Activated CD8-positive, alpha-beta memory T cell treated with anti-CD3 and anti-CD28 coated beads, Interleukin-2, amount 10 ng/mL, durations not matched to agents 7 days and 5 days (primary cell): ENCODE data around the gene APOL2. TPM values are rescaled to one million over a fixed set of nuclear protein-coding genes. Genes with fewer than 3 reads are reported as not detected.
"Not testable (repeated sequence)": the region's sequence is repeated elsewhere in the genome, so short reads cannot be mapped to it uniquely, and the experiment has no call there.

ENCODE experiments used
- ATAC-seq: fragments of 150-1000 bp; cut with Tn5 transposase; one replicate; pipeline ENCODE4 v1.10.0; 2021; ENCODE audit warnings: moderate library complexity
- CTCF ChIA-PET: fragments of 350-600 bp; sonication (Branson Sonifier 250); formaldehyde crosslinking; loops from one replicate; lab custom pipeline; 2021; ENCODE audit warnings: antibody characterized with exemption; lab: Charles Lee
- DNase-seq: peaks from one replicate; pipeline ENCODE4 v3.0.0-alpha.2; 2020
- H3K27ac Mint-ChIP-seq: one replicate; pipeline ENCODE4 v1.8.0; 2021; ENCODE audit warnings: mild to moderate bottlenecking, mixed read lengths
- H3K27me3 Mint-ChIP-seq: one replicate; pipeline ENCODE4 v1.8.0; 2021; ENCODE audit warnings: mixed read lengths
- H3K36me3 Mint-ChIP-seq: one replicate; pipeline ENCODE4 v1.8.0; 2021; ENCODE audit warnings: mild to moderate bottlenecking, mixed read lengths
- H3K4me1 Mint-ChIP-seq: one replicate; pipeline ENCODE4 v1.8.0; 2021; ENCODE audit warnings: mixed read lengths
- H3K4me3 Mint-ChIP-seq: one replicate; pipeline ENCODE4 v1.8.0; 2021; ENCODE audit warnings: mild to moderate bottlenecking, moderate library complexity, mixed read lengths
- H3K9me3 Mint-ChIP-seq: one replicate; pipeline ENCODE4 v1.8.0; 2022; ENCODE audit warnings: low read depth, mixed read lengths
- total RNA-seq, 2 experiments: library from RNA; stranded (reverse); gene quantifications; one replicate each; pipeline ENCODE4 v1.2.3, GENCODE V29; 2021

APOL2 gene
- total RNA-seq, 2 experiments from 2014 or later: 82.6 to 86.4 TPM

GRCh38 chr22:36222887-36223450 lies 16.4 kb downstream of the APOL2 start:
- H3K4me3 Mint-ChIP-seq: no peak overlapping the region
- CTCF ChIA-PET: interaction anchor here (1.2 to 7.3 kb wide), 3 partner anchors 19 to 31 kb away, joined by 3 to 54 read pairs (median 6); no protein-coding TSS in a partner anchor
- H3K27ac Mint-ChIP-seq: no peak overlapping the region
- DNase-seq: no peak
- peaks cover 18% of the 10 kb centered on the region for H3K4me1 Mint-ChIP-seq
- peaks cover 15% of the 10 kb centered on the region for H3K36me3 Mint-ChIP-seq
- no peak for ATAC-seq
- peaks cover 25% of the 10 kb centered on the region for H3K27me3 Mint-ChIP-seq
- no peaks in the 10 kb centered on the region for H3K9me3 Mint-ChIP-seq

- Mint-ChIP-seq H3K4me3 (peak overlapping the region; percentile 29), H3K27ac (no peak overlapping the region), H3K27me3 (peaks cover 33% of the 10 kb centered on the region), H3K4me1 (peaks cover 10% of the 10 kb centered on the region), H3K36me3 (peaks cover 7% of the 10 kb centered on the region), H3K9me3 (no peaks in the 10 kb centered on the region)
- ATAC-seq: peak; percentile 91
- peak; percentile 68 for DNase-seq
- CTCF ChIA-PET: interaction anchor here (0.7 to 7.3 kb wide), 6 partner anchors 15 to 30 kb away, joined by 3 to 54 read pairs (median 6); partner anchors contain the start of gene APOL2
Observed at GRCh38 chr22:36221799-36222751, 17.3 kb downstream of the APOL2 start.

- Mint-ChIP-seq H3K27ac (no peak overlapping the region), H3K27me3 (peaks cover 46% of the 10 kb centered on the region), H3K36me3 (no peaks in the 10 kb centered on the region), H3K4me1 (peaks cover 10% of the 10 kb centered on the region), H3K4me3 (no peak overlapping the region), H3K9me3 (no peaks in the 10 kb centered on the region)
- DNase-seq (no peak), ATAC-seq (no peak)
- CTCF ChIA-PET: interaction anchor here (1.0 to 7.3 kb wide), 3 partner anchors 10 to 25 kb away, joined by 3 to 54 read pairs (median 5); no protein-coding TSS in a partner anchor
Observed at GRCh38 chr22:36220451-36220921, 18.8 kb downstream of the APOL2 start.

GRCh38 chr22:36218648-36219193 lies 20.6 kb downstream of the APOL2 start:
- Mint-ChIP-seq H3K27me3 (peaks cover 62% of the 10 kb centered on the region), H3K4me1 (peaks cover 10% of the 10 kb centered on the region), H3K36me3 (no peaks in the 10 kb centered on the region), H3K4me3 (no peak overlapping the region), H3K9me3 (no peaks in the 10 kb centered on the region), H3K27ac (no peak overlapping the region)
- DNase-seq: no peak
- ATAC-seq: no peak
- CTCF ChIA-PET: interaction anchor here (1.5 to 7.3 kb wide), 2 partner anchors 23 to 59 kb away, joined by 3 to 54 read pairs; no protein-coding TSS in a partner anchor

GRCh38 chr22:36215981-36216380 lies 23.3 kb downstream of the APOL2 start:
- no peaks in the 10 kb centered on the region for H3K36me3 Mint-ChIP-seq
- peaks cover 86% of the 10 kb centered on the region for H3K27me3 Mint-ChIP-seq
- H3K27ac Mint-ChIP-seq: no peak overlapping the region
- no peak for DNase-seq
- H3K4me1 Mint-ChIP-seq: peaks cover 9% of the 10 kb centered on the region
- H3K9me3 Mint-ChIP-seq: no peaks in the 10 kb centered on the region
- CTCF ChIA-PET: interaction anchor here (1.0 to 7.3 kb wide), 6 partner anchors 8 to 150 kb away, joined by 3 to 54 read pairs (median 8); partner anchors contain the start of gene APOL2
- ATAC-seq: no peak
- H3K4me3 Mint-ChIP-seq: no peak overlapping the region

GRCh38 chr22:36213586-36213985 lies 25.7 kb downstream of the APOL2 start:
- DNase-seq: no peak
- peaks cover 22% of the 10 kb centered on the region for H3K4me1 Mint-ChIP-seq
- CTCF ChIA-PET: interaction anchor here (1.0 kb wide), 1 partner anchor 26 kb away, joined by 3 read pairs; the partner anchor contains the start of gene APOL2
- no peak for ATAC-seq
- no peak overlapping the region for H3K27ac Mint-ChIP-seq
- H3K27me3 Mint-ChIP-seq: peaks cover 77% of the 10 kb centered on the region
- H3K36me3 Mint-ChIP-seq: peaks cover 7% of the 10 kb centered on the region
- no peaks in the 10 kb centered on the region for H3K9me3 Mint-ChIP-seq
- H3K4me3 Mint-ChIP-seq: no peak overlapping the region

GRCh38 chr22:36212901-36213300 lies 26.4 kb downstream of the APOL2 start:
- DNase-seq: no peak
- ATAC-seq: no peak
- Mint-ChIP-seq H3K36me3 (peaks cover 7% of the 10 kb centered on the region), H3K27me3 (peaks cover 70% of the 10 kb centered on the region), H3K4me3 (no peak overlapping the region), H3K9me3 (no peaks in the 10 kb centered on the region), H3K27ac (no peak overlapping the region), H3K4me1 (peaks cover 29% of the 10 kb centered on the region)
- CTCF ChIA-PET: interaction anchor here (1.0 kb wide), 2 partner anchors 10 to 26 kb away, joined by 3 to 4 read pairs; partner anchors contain the start of gene APOL2

GRCh38 chr22:36211237-36211861 lies 28.0 kb downstream of the APOL2 start:
- CTCF ChIA-PET: interaction anchor here (0.8 to 1.1 kb wide), 4 partner anchors 9 to 275 kb away, joined by 3 read pairs; no protein-coding TSS in a partner anchor
- Mint-ChIP-seq H3K4me3 (no peak overlapping the region), H3K4me1 (peaks cover 32% of the 10 kb centered on the region), H3K27me3 (peaks cover 58% of the 10 kb centered on the region), H3K9me3 (no peaks in the 10 kb centered on the region), H3K27ac (no peak overlapping the region), H3K36me3 (peaks cover 7% of the 10 kb centered on the region)
- ATAC-seq (no peak), DNase-seq (peak; percentile 56)

- Mint-ChIP-seq H3K4me1 (peaks cover 32% of the 10 kb centered on the region), H3K27me3 (peaks cover 47% of the 10 kb centered on the region), H3K4me3 (no peak overlapping the region), H3K9me3 (no peaks in the 10 kb centered on the region), H3K27ac (no peak overlapping the region), H3K36me3 (peaks cover 7% of the 10 kb centered on the region)
- ATAC-seq (no peak), DNase-seq (no peak)
- CTCF ChIA-PET: interaction anchor here (1.1 kb wide), 1 partner anchor 145 kb away, joined by 3 read pairs; no protein-coding TSS in a partner anchor
Observed at GRCh38 chr22:36210224-36210623, 29.1 kb downstream of the APOL2 start.

- not testable (repeated sequence) for H3K27ac Mint-ChIP-seq, ATAC-seq
Observed at GRCh38 chr22:36209488-36209908, 29.8 kb downstream of the APOL2 start.

GRCh38 chr22:36208914-36209313 lies 30.4 kb downstream of the APOL2 start:
- H3K27me3 Mint-ChIP-seq: peaks cover 36% of the 10 kb centered on the region
- peaks cover 36% of the 10 kb centered on the region for H3K4me1 Mint-ChIP-seq
- CTCF ChIA-PET: interaction anchor here (0.7 to 2.4 kb wide), 3 partner anchors 8 to 29 kb away, joined by 3 to 10 read pairs (median 4); no protein-coding TSS in a partner anchor
- no peak overlapping the region for H3K4me3 Mint-ChIP-seq
- no peak overlapping the region for H3K27ac Mint-ChIP-seq
- no peaks in the 10 kb centered on the region for H3K9me3 Mint-ChIP-seq
- ATAC-seq: no peak
- no peak for DNase-seq
- H3K36me3 Mint-ChIP-seq: peaks cover 7% of the 10 kb centered on the region

More at GRCh38 chr22:36209488-36209908, 29.8 kb downstream of the APOL2 start:
- not testable (repeated sequence) for DNase-seq, H3K36me3 Mint-ChIP-seq, H3K9me3 Mint-ChIP-seq, H3K4me3 Mint-ChIP-seq
- CTCF ChIA-PET: interaction anchor here (0.7 kb wide), 1 partner anchor 29 kb away, joined by 3 read pairs; no protein-coding TSS in a partner anchor
- Mint-ChIP-seq H3K4me1 (peaks cover 35% of the 10 kb centered on the region), H3K27me3 (peaks cover 42% of the 10 kb centered on the region)

- no peak for DNase-seq
- H3K4me1 Mint-ChIP-seq: peaks cover 40% of the 10 kb centered on the region
- CTCF ChIA-PET: interaction anchor here (0.9 to 2.4 kb wide), 2 partner anchors 8 to 13 kb away, joined by 4 to 10 read pairs; no protein-coding TSS in a partner anchor
- ATAC-seq: no peak
- H3K4me3 Mint-ChIP-seq: no peak overlapping the region
- no peaks in the 10 kb centered on the region for H3K9me3 Mint-ChIP-seq
- peaks cover 7% of the 10 kb centered on the region for H3K36me3 Mint-ChIP-seq
- peaks cover 30% of the 10 kb centered on the region for H3K27me3 Mint-ChIP-seq
- H3K27ac Mint-ChIP-seq: no peak overlapping the region
Observed at GRCh38 chr22:36208162-36208765, 31.1 kb downstream of the APOL2 start.
